ENCODE data around the gene TEDC2. TPM values are rescaled to one million over a fixed set of nuclear protein-coding genes. Genes with fewer than 3 reads are reported as not detected.

TEDC2 gene
- polyA plus RNA-seq, 1 of the 3 experiments (the other 2 are of a cell fraction), result 15.6 TPM

DNA sequence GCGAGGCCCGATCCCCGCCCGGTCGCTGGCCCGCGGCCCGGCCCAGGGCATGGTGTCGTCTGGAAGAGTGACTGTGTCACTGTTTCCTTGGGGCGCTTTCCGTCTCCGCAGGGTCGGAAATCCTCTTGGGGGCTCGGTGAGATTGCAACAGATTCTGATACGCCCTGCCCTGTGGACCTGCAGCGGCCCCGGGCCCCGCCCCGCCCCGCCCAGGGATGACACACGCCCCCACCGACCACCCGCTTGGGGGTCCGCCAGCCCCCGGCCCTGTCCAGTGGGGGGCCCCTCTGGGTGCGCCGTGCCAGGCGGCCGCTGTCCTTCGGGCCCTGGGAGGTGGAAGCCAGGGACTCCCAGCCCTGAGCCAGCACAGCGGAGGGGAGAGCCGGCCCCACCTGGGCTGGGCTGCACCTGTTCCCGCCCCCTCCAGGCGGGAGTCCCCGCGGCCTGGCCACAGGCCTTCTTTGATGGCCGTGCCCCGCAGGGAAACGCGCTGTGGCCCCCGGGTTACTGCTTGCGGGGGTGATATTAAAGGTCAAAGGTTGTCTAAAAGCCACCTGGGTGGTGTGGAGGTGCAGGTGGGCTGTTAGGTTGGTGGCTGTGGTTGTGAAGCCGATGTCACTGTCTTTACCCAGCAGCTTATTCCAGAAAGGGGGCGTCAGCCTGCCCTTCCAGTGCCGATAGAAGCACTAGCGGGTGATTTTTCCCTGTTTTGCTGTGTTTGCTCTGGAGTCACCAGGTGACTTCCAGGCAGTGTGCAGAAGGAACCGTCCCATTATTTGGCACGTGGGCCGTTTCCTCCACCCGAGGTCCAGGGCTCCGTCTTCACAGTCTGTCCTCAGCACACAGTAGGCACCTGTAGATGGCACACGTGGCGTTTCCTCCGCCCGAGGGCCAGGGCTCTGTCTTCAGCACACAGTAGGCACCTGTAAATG is 15.8 kb downstream of the TEDC2 start:
- H3K4me2 ChIP-seq, result peak overlapping the region; percentile 95
- DNase-seq, result peak; percentile 63
- H4K20me1 ChIP-seq (ENCODE audit: insufficient read depth), result no peaks in the 10 kb centered on the region
- H3K4me3 ChIP-seq (ENCODE audit: low read depth in 2 of 2, low read length in 1 of 2), result peak overlapping the region; percentile 65 to 79
- CTCF ChIA-PET, result interaction anchor here (0.9 to 4.1 kb wide), 9 partner anchors 8 to 492 kb away, joined by 3 to 20 read pairs (median 7); partner anchors contain the start of gene GFER
- H3K27ac ChIP-seq (ENCODE audit: low read depth in 2 of 2, low read length in 1 of 2), result peak overlapping the region in 1 of 2 experiments; percentile 65; a peak in 1 of 4 replicates
- no peaks in the 10 kb centered on the region for H3K27me3 ChIP-seq (ENCODE audit: insufficient read depth)
- TF ChIP-seq, protein P1, sequence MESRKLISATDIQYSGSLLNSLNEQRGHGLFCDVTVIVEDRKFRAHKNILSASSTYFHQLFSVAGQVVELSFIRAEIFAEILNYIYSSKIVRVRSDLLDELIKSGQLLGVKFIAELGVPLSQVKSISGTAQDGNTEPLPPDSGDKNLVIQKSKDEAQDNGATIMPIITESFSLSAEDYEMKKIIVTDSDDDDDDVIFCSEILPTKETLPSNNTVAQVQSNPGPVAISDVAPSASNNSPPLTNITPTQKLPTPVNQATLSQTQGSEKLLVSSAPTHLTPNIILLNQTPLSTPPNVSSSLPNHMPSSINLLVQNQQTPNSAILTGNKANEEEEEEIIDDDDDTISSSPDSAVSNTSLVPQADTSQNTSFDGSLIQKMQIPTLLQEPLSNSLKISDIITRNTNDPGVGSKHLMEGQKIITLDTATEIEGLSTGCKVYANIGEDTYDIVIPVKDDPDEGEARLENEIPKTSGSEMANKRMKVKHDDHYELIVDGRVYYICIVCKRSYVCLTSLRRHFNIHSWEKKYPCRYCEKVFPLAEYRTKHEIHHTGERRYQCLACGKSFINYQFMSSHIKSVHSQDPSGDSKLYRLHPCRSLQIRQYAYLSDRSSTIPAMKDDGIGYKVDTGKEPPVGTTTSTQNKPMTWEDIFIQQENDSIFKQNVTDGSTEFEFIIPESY (IDR thresholded peaks at IDR 0.05; ENCODE audit: borderline replicate concordance, low read depth), result no peak
- no peak for TF ChIP-seq CHD2 (IDR thresholded peaks at IDR 0.05; ENCODE audit: low read length, partially characterized antibody)
- no peak for TF ChIP-seq RXRA (IDR thresholded peaks at IDR 0.05; ENCODE audit: borderline replicate concordance, low read depth)
- no peak for TF ChIP-seq RAD21 (IDR thresholded peaks at IDR 0.05; ENCODE audit: low read length)
- TF ChIP-seq ELF1 (IDR thresholded peaks at IDR 0.05), result no peak
- TF ChIP-seq YY1 (IDR thresholded peaks at IDR 0.05; ENCODE audit: low read depth), result no peak
- no peak for TF ChIP-seq FOSL2 (IDR thresholded peaks at IDR 0.05; ENCODE audit: borderline replicate concordance, low read depth)
- TF ChIP-seq MXI1 (IDR thresholded peaks at IDR 0.05; ENCODE audit: low read depth, low read length), result no peak
- no peak for TF ChIP-seq SIN3A (IDR thresholded peaks at IDR 0.05; ENCODE audit: borderline replicate concordance, low read depth, low read length)
- POLR2A ChIA-PET, result interaction anchor here (1.0 to 1.4 kb wide), 3 partner anchors 7 to 45 kb away, joined by 4 to 6 read pairs (median 5); no protein-coding TSS in a partner anchor
- no peak overlapping the region for H2AFZ ChIP-seq (ENCODE audit: low read depth)
- H3F3A ChIP-seq (replicated peaks; ENCODE audit: insufficient read depth), result peaks cover 9% of the 10 kb centered on the region
- H3K9me3 ChIP-seq, result no peaks in the 10 kb centered on the region
- H3K36me3 ChIP-seq (replicated peaks in 1 of 2; ENCODE audit: control insufficient read depth in 1 of 2, insufficient read depth in 2 of 2, low read length in 1 of 2), result no peaks in the 10 kb centered on the region
- 62% methylated on average over 17 of the region's 55 CpGs for WGBS (ENCODE audit: low lambda C conversion rate)
- H3K4me1 ChIP-seq (ENCODE audit: control insufficient read depth in 1 of 2, insufficient read depth in 2 of 2, low read depth in 1 of 2, low read length in 1 of 2), result peaks cover 0 to 48% of the 10 kb centered on the region in 2 experiments; a peak in 3 of 4 replicates
- H3K9me2 ChIP-seq, result no peaks in the 10 kb centered on the region
- H3K9ac ChIP-seq, result peak overlapping the region; percentile 49; the same call in 1 of the 2 replicates
- peaks cover 18% of the 10 kb centered on the region for H3K79me2 ChIP-seq (ENCODE audit: insufficient read depth)

DNA sequence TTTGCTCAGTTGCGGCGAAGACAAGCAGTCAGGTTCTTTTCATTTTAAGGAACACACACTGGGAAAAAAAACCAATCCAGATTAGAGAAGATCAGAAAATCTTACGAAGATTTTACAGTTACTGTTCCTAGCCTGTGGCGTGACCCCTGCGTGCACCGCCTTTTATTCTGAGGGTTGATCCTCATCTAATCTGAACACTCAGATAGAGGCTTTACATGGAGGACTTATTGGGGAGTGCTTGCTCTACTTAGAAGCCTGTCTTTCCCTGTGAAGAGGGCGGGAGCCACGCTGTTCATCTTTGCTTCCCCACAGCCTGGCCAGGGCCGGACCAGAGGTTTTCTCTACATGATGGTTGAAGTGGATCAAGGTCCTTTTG is 16.4 kb downstream of the TEDC2 start:
- TF ChIP-seq FOSL2 (IDR thresholded peaks at IDR 0.05; ENCODE audit: borderline replicate concordance, low read depth) (no peak), GABPA (IDR thresholded peaks at IDR 0.05; ENCODE audit: low read depth) (no peak), POLR2AphosphoS5 (IDR thresholded peaks at IDR 0.05; ENCODE audit: low read depth, low read length) (no peak), TEAD4 (IDR thresholded peaks at IDR 0.05; ENCODE audit: borderline replicate concordance, insufficient read depth) (no peak), JUND (IDR thresholded peaks at IDR 0.05) (no peak), RAD21 (IDR thresholded peaks at IDR 0.05; ENCODE audit: low read length) (no peak), SMC3 (IDR thresholded peaks at IDR 0.05; ENCODE audit: low read depth, low read length) (no peak)
- TF ChIP-seq, protein P2, sequence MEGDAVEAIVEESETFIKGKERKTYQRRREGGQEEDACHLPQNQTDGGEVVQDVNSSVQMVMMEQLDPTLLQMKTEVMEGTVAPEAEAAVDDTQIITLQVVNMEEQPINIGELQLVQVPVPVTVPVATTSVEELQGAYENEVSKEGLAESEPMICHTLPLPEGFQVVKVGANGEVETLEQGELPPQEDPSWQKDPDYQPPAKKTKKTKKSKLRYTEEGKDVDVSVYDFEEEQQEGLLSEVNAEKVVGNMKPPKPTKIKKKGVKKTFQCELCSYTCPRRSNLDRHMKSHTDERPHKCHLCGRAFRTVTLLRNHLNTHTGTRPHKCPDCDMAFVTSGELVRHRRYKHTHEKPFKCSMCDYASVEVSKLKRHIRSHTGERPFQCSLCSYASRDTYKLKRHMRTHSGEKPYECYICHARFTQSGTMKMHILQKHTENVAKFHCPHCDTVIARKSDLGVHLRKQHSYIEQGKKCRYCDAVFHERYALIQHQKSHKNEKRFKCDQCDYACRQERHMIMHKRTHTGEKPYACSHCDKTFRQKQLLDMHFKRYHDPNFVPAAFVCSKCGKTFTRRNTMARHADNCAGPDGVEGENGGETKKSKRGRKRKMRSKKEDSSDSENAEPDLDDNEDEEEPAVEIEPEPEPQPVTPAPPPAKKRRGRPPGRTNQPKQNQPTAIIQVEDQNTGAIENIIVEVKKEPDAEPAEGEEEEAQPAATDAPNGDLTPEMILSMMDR (IDR thresholded peaks at IDR 0.05), result no peak
- TF ChIP-seq, protein P3, sequence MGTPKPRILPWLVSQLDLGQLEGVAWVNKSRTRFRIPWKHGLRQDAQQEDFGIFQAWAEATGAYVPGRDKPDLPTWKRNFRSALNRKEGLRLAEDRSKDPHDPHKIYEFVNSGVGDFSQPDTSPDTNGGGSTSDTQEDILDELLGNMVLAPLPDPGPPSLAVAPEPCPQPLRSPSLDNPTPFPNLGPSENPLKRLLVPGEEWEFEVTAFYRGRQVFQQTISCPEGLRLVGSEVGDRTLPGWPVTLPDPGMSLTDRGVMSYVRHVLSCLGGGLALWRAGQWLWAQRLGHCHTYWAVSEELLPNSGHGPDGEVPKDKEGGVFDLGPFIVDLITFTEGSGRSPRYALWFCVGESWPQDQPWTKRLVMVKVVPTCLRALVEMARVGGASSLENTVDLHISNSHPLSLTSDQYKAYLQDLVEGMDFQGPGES (IDR thresholded peaks at IDR 0.05; ENCODE audit: low read depth, low read length), result no peak
- ChIA-PET CTCF (interaction anchor here (0.9 to 4.1 kb wide), 3 partner anchors 10 to 493 kb away, joined by 3 to 20 read pairs (median 9); partner anchors contain the start of gene GFER), POLR2A (no interaction called here)
- Histone ChIP-seq H3K27me3 (ENCODE audit: insufficient read depth) (no peaks in the 10 kb centered on the region), H3K9me3 (no peaks in the 10 kb centered on the region), H3F3A (replicated peaks; ENCODE audit: insufficient read depth) (peaks cover 9% of the 10 kb centered on the region), H3K4me2 (peak overlapping the region; percentile 95), H3K36me3 (replicated peaks in 1 of 2; ENCODE audit: control insufficient read depth in 1 of 2, insufficient read depth in 2 of 2, low read length in 1 of 2) (no peaks in the 10 kb centered on the region), H4K20me1 (ENCODE audit: insufficient read depth) (no peaks in the 10 kb centered on the region), H3K27ac (ENCODE audit: low read depth in 2 of 2, low read length in 1 of 2) (no peak overlapping the region), H3K4me3 (ENCODE audit: low read depth in 2 of 2, low read length in 1 of 2) (no peak overlapping the region), H3K9me2 (no peaks in the 10 kb centered on the region), H3K4me1 (ENCODE audit: control insufficient read depth in 1 of 2, insufficient read depth in 2 of 2, low read depth in 1 of 2, low read length in 1 of 2) (peaks cover 0 to 47% of the 10 kb centered on the region in 2 experiments; a peak in 3 of 4 replicates), H2AFZ (ENCODE audit: low read depth) (no peak overlapping the region), H3K9ac (no peak overlapping the region), H3K79me2 (ENCODE audit: insufficient read depth) (peaks cover 18% of the 10 kb centered on the region)
- 95% methylated on average over 9 of the region's 9 CpGs for WGBS (ENCODE audit: low lambda C conversion rate)
- no peak for DNase-seq
